SJSA1 (cell line): ENCODE results near the gene FEN1. TPM values are rescaled to one million over a fixed set of nuclear protein-coding genes. Genes with fewer than 3 reads are reported as not detected.

Experiments used
- DNase-seq, 2 experiments: peaks; one replicate each; pipeline ENCODE4 v3.0.0-alpha.2; 2015 to 2020; ENCODE audit warnings: low spot score in 2 of 2, low read depth in 1 of 2
- H3K27ac ChIP-seq: fragments of 250-450 bp; sonication (Bioruptor Pico); 2 replicates; pipeline ENCODE4 v1.5.1; 2020; ENCODE audit warnings: mild to moderate bottlenecking, moderate library complexity
- H3K27me3 ChIP-seq: fragments of 250-450 bp; sonication (Bioruptor Pico); replicated peaks from 2 replicates; pipeline ENCODE4 v1.5.1; 2020; ENCODE audit warnings: mild to moderate bottlenecking, moderate library complexity
- H3K36me3 ChIP-seq: fragments of 250-450 bp; sonication (Bioruptor Pico); 2 replicates; pipeline ENCODE4 v1.5.1; 2020; ENCODE audit warnings: mild to moderate bottlenecking
- H3K4me1 ChIP-seq: fragments of 250-450 bp; sonication (Bioruptor Pico); replicated peaks from 2 replicates; pipeline ENCODE4 v1.6.1; 2021; ENCODE audit warnings: mild to moderate bottlenecking
- H3K4me3 ChIP-seq: fragments of 250-450 bp; sonication (Bioruptor Pico); 2 replicates; pipeline ENCODE4 v1.5.1; 2020; ENCODE audit warnings: mild to moderate bottlenecking
- H3K9me3 ChIP-seq: fragments of 250-450 bp; sonication (Bioruptor Pico); replicated peaks from 2 replicates; pipeline ENCODE4 v1.5.1; 2020; ENCODE audit warnings: mild to moderate bottlenecking
- total RNA-seq: library from RNA; depleted of rRNA; stranded (reverse); fragments of >200 nt; shearing (Covaris generic); gene quantifications from 2 replicates; pipeline ENCODE4 v1.2.3, GENCODE V29; 2014

The FEN1 gene
- total RNA-seq, 1 experiment from 2014 or later, result 185 TPM

- no peak overlapping the region for H3K27ac ChIP-seq
- no peak overlapping the region for H3K4me3 ChIP-seq
- H3K27me3 ChIP-seq, result peaks cover 19% of the 10 kb centered on the region
- H3K9me3 ChIP-seq, result no peaks in the 10 kb centered on the region
- no peaks in the 10 kb centered on the region for H3K36me3 ChIP-seq
- peaks cover 4% of the 10 kb centered on the region for H3K4me1 ChIP-seq
- DNase-seq, result no peak
Measured at GRCh38 chr11:61833926-61834277, 41.2 kb downstream of the FEN1 start.

GRCh38 chr11:61834278-61835048, 41.8 kb downstream of the FEN1 start:
- no peak overlapping the region for H3K27ac ChIP-seq
- no peaks in the 10 kb centered on the region for H3K4me1 ChIP-seq
- H3K4me3 ChIP-seq, result no peak overlapping the region
- H3K36me3 ChIP-seq, result no peaks in the 10 kb centered on the region
- H3K27me3 ChIP-seq, result peaks cover 13% of the 10 kb centered on the region
- no peak for DNase-seq
- H3K9me3 ChIP-seq, result no peaks in the 10 kb centered on the region

- Histone ChIP-seq H3K4me3 (no peak overlapping the region), H3K27me3 (no peaks in the 10 kb centered on the region), H3K36me3 (no peaks in the 10 kb centered on the region), H3K9me3 (no peaks in the 10 kb centered on the region), H3K27ac (no peak overlapping the region), H3K4me1 (no peaks in the 10 kb centered on the region)
- DNase-seq, result no peak
Measured at GRCh38 chr11:61836193-61836592, 43.5 kb downstream of the FEN1 start.

- H3K27me3 ChIP-seq, result no peaks in the 10 kb centered on the region
- no peak overlapping the region for H3K27ac ChIP-seq
- H3K9me3 ChIP-seq, result no peaks in the 10 kb centered on the region
- no peaks in the 10 kb centered on the region for H3K4me1 ChIP-seq
- no peak for DNase-seq
- H3K36me3 ChIP-seq, result no peaks in the 10 kb centered on the region
- H3K4me3 ChIP-seq, result no peak overlapping the region
Measured at GRCh38 chr11:61837411-61838005, 44.8 kb downstream of the FEN1 start.

- H3K27me3 ChIP-seq, result no peaks in the 10 kb centered on the region
- H3K36me3 ChIP-seq, result no peaks in the 10 kb centered on the region
- no peak overlapping the region for H3K4me3 ChIP-seq
- no peaks in the 10 kb centered on the region for H3K4me1 ChIP-seq
- no peak for DNase-seq
- H3K27ac ChIP-seq, result no peak overlapping the region
- H3K9me3 ChIP-seq, result no peaks in the 10 kb centered on the region
Measured at GRCh38 chr11:61838501-61838900, 45.8 kb downstream of the FEN1 start.

- Histone ChIP-seq H3K4me1 (no peaks in the 10 kb centered on the region), H3K27me3 (no peaks in the 10 kb centered on the region), H3K27ac (no peak overlapping the region), H3K9me3 (no peaks in the 10 kb centered on the region), H3K36me3 (no peaks in the 10 kb centered on the region), H3K4me3 (no peak overlapping the region)
- DNase-seq, result no peak
Measured at GRCh38 chr11:61838921-61839320, 46.2 kb downstream of the FEN1 start.

GRCh38 chr11:61839742-61840141, 47.0 kb downstream of the FEN1 start:
- H3K4me1 ChIP-seq, result no peaks in the 10 kb centered on the region
- H3K27ac ChIP-seq, result no peak overlapping the region
- H3K9me3 ChIP-seq, result no peaks in the 10 kb centered on the region
- DNase-seq, result no peak
- H3K4me3 ChIP-seq, result no peak overlapping the region
- no peaks in the 10 kb centered on the region for H3K36me3 ChIP-seq
- H3K27me3 ChIP-seq, result no peaks in the 10 kb centered on the region

- no peak for DNase-seq
- Histone ChIP-seq H3K36me3 (no peaks in the 10 kb centered on the region), H3K27me3 (no peaks in the 10 kb centered on the region), H3K27ac (no peak overlapping the region), H3K4me3 (no peak overlapping the region), H3K9me3 (no peaks in the 10 kb centered on the region), H3K4me1 (no peaks in the 10 kb centered on the region)
Measured at GRCh38 chr11:61840371-61840770, 47.7 kb downstream of the FEN1 start.

- no peaks in the 10 kb centered on the region for H3K36me3 ChIP-seq
Measured at GRCh38 chr11:61841636-61842527, 49.2 kb downstream of the FEN1 start.

GRCh38 chr11:61842528-61842820, 49.8 kb downstream of the FEN1 start:
- Histone ChIP-seq H3K27me3 (no peaks in the 10 kb centered on the region), H3K27ac (no peak overlapping the region), H3K9me3 (no peaks in the 10 kb centered on the region), H3K4me1 (no peaks in the 10 kb centered on the region), H3K4me3 (no peak overlapping the region), H3K36me3 (no peaks in the 10 kb centered on the region)
- no peak for DNase-seq

More at GRCh38 chr11:61841636-61842527, 49.2 kb downstream of the FEN1 start:
- H3K27me3 ChIP-seq, result no peaks in the 10 kb centered on the region
- no peaks in the 10 kb centered on the region for H3K9me3 ChIP-seq
- H3K4me1 ChIP-seq, result no peaks in the 10 kb centered on the region
- no peak for DNase-seq
- no peak overlapping the region for H3K4me3 ChIP-seq
- H3K27ac ChIP-seq, result no peak overlapping the region

GRCh38 chr11:61844909-61845565, 52.3 kb downstream of the FEN1 start:
- no peaks in the 10 kb centered on the region for H3K36me3 ChIP-seq
- DNase-seq, result no peak

GRCh38 chr11:61846362-61847020, 53.8 kb downstream of the FEN1 start:
- H3K4me3 ChIP-seq, result no peak overlapping the region
- no peak for DNase-seq
- no peaks in the 10 kb centered on the region for H3K27me3 ChIP-seq
- H3K9me3 ChIP-seq, result no peaks in the 10 kb centered on the region
- no peak overlapping the region for H3K27ac ChIP-seq
- H3K4me1 ChIP-seq, result no peaks in the 10 kb centered on the region
- H3K36me3 ChIP-seq, result no peaks in the 10 kb centered on the region

More at GRCh38 chr11:61844909-61845565, 52.3 kb downstream of the FEN1 start:
- no peak overlapping the region for H3K27ac ChIP-seq
- no peaks in the 10 kb centered on the region for H3K4me1 ChIP-seq
- H3K4me3 ChIP-seq, result no peak overlapping the region
- H3K27me3 ChIP-seq, result no peaks in the 10 kb centered on the region
- H3K9me3 ChIP-seq, result no peaks in the 10 kb centered on the region
